EH (cell line): Measurements from ENCODE around the gene UCMA.

ENCODE experiments used
- DNase-seq: peaks from one replicate; pipeline ENCODE4 v3.0.0-alpha.2; 2015; ENCODE audit warnings: low read depth

The UCMA gene

GRCh38 chr10:13233358-13233757 is 816 bp downstream of the UCMA start:
- no peak for DNase-seq

DNA sequence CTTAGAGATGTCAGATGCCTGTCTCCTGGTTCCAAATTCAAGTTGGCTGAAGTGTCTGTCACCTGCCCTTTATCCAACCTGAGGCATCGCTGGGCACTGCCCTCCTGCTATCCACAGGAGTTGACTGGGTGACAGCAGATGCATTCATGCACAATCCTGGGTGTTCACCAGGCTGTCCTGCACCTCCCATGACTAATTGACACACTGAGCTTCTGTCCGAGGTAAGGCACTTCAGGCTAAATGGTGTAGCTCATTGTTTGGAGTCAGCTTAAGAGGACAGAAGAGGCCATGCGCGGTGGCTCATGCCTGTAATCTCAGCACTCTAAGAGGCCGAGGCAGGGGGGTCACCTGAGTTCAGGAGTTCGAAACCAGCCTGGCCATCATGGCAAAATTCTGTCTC is 2.4 kb downstream of the UCMA start:
- DNase-seq: no peak

- no peak for DNase-seq
Observed at GRCh38 chr10:13231190-13231589, 3.0 kb downstream of the UCMA start.

DNA sequence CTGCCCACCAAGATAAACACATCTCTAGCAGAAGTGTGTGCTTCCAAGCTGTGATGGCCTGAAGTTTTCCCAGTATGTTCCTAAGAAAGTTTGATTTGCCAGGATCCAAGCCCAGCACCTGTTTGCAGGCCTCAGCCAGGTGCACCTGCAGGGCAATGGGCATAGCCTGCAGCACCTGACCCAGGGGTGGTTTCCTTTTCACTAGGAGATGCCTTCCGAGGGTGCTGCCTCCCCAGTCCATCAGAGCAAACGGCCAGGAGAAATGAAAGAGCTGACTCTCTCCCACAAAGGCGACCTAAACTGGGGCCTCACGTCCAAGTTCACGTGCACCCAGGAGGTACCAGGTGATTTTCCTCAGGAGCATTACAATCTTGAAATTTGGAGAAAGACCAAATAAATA is 7.1 kb downstream of the UCMA start:
- DNase-seq: no peak

DNA sequence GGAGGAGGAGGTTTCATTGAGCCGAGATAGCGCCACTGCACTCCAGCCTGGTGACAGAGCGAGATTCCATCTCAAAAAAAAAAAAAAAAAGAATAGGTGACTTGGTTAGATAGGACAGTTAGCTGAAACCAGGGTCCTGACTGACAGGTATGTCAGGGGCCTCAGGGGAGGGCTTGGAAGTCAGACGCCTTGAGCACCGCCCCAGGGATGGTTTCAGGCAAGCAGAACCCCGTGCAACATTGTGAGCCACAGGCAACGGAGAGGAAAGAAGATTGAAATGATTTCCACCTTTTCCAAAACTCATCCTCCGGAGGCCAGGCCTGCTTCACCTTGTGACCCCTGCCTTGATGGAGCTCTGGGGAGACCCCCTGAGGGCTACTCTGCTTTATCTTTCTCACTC is 8.6 kb downstream of the UCMA start:
- no peak for DNase-seq

GRCh38 chr10:13224210-13224995 is 9.8 kb downstream of the UCMA start:
- DNase-seq: peak; percentile 9

GRCh38 chr10:13223241-13223640 is 10.9 kb downstream of the UCMA start:
- no peak for DNase-seq

DNA sequence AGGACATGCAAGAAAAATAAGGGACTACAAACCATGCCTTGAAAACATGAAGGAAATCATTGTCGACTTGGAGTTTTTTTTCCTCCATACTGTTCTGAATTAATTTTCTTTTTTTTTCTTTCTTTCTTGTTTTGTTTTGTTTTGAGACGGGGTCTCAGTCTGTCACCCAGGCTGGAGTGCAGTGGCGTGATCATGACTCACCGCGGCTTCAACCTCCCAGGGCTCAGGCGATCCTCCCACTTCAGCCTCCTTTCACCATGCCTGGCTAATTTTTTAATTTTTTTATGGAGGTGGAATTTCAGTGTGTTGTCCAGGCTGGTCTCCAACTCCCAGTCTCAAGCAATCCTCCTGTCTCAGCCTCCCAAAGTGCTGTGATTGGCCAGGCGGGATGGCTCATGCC is 11.6 kb downstream of the UCMA start:
- no peak for DNase-seq

DNA sequence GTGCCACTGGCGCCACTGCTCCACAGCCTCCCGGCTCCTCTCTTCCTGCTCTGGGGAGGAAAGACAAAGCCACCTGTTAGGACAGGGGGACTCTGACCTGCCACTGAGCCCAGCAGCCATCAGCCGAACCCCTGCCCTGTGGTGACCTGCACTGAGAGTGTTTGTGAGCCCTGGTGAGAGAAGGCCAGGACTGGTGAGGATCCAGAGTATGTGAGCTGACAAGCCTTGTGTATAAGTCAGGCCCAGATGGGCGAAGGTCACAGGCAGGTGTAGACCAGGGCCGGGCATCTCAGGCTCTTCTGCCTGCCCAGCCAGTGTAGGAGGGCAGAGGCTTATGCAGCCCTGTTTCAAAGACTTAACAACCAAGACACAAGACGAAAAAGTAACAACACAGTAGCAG is 12.0 kb downstream of the UCMA start:
- DNase-seq: no peak

DNA sequence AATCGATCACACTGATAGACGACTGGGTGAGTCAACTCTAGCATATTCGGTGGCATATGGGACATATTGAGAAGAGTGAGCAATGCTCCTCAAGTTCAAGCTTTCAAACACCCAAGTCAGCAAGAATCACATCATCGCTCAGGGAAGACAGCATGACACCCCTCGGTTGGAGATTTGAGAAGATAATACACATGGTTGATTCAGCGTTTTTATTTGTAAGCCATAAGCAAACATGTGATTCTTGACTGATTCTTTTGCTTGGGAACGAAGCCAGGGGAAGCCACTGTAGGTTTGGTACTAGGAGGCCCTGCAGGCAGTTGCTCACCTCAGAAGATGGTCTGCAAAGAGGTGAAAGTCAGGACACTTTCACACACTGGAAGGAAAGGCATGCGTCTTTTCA is 12.6 kb downstream of the UCMA start:
- DNase-seq: no peak

DNA sequence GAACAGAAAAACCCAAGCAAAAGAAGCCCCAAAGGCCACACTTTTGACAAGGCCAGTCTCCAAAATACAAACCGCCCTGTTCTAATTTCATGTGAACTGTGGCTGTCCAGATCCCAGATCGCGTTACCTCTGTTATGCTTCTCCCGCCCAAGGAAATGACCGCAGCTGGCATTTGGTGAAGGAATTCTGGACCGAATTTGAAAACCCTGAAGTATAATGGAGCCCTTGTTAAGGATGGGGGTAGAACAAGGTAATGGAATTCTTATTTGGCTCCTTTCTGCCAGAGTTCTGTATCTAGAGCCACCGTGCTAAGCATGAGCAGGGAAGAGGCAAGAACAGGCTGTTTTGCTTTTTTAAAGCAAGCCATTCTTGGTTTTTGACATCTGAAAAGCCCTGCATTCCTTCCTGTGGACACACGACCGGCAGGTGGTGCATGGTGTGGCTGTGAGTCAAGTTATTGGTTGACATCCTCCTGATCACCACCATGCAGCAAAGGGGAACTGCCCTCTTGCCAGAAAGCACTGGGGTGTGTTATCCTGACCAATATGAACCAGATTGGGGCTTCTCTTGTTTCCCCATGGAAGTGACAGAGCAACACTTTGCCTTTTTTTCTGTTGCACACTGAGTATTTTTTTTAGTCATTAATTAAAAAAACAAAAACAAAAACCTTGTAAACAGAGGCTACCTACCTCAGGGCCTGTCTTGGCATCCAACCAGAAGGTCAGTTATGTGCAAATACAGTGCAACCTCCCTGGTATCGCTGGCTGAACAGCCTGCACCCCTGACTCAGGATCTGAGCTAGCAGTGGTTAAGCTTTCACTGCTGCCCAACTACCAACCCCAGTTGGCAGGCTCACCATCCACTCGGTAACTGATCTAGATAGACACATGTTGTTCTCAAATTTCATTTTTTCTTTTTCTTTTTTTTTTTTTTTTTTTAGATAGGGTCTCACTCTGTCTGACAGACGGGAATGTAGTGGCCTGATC is 14.2 kb downstream of the UCMA start:
- peak; percentile 9 for DNase-seq

DNA sequence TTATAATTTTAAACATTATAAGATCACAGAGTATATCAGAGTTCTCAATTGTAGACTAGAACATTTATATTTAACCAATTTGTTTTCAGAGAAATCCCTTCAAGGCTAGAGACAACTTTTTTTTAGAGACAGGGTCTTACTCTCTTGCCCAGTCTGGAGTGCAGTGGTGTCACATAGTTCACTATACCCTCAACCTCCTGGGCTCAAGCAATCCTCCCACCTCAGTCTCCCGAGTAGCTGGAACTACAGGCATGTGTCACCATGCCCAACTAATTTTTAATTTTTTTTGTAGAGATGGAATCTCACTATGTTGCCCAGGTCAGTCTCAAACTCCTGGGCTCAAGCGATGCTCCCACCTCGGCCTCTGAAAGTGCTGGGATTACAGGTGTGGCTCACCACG is 15.3 kb downstream of the UCMA start:
- DNase-seq: no peak

DNA sequence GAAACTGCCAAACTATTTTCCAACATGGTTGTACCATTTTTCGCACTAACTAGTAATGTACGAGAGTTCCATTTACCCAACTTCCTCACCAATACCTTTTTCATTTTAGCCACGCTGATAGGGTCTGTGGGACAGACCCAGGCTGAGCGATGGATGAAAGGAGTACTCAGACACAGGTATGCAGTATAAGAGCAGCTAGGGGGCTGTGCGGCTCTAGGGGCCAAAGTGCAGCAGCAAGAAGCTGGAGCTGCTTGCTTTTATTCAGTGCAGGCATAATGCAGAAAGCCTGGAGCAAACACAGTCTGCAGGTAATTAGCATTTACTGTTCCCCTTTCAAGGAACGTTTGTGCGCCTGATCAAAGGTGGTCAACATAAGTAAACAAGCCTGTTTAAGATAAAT is 21.0 kb downstream of the UCMA start:
- no peak for DNase-seq

GRCh38 chr10:13206546-13207443 is 27.4 kb downstream of the UCMA start:
- peak; percentile 40 for DNase-seq

DNA sequence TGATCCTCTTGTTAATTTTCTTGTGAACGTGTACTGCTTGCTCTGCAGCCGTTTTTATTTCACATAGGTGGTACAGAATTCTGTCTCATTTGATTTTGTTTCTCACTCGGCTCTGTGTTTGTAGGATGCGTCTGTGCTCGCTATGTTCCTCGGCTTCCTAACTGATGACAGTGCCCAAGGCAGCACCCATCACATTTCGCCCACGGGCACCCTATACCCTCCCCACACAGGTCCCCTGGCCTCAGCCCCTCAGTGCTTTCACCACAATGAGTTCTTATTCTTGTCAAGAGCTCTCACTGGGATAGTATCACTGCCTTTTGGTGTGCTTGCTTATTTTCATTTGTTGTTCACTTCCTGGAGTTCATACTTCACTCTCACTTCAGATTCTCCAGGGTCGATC is 28.1 kb downstream of the UCMA start:
- DNase-seq: no peak

DNA sequence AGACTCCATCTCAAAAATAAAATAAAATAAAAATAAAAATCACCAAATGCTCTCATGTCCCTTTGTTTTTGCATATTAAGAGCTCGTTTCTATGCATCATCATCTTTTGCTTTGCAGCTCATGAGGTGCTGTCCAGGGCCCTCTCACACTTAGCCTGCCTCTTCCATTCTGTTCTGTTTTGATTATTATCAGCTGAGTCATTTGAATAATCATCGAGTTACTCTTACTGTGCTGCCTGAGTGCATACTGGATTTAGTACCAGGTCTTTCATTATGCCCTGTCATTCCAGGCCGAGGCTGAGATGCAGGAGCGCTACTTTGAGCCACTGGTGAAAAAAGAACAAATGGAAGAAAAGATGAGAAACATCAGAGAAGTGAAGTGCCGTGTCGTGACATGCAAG is 33.0 kb downstream of the UCMA start:
- peak; percentile 59 for DNase-seq

DNA sequence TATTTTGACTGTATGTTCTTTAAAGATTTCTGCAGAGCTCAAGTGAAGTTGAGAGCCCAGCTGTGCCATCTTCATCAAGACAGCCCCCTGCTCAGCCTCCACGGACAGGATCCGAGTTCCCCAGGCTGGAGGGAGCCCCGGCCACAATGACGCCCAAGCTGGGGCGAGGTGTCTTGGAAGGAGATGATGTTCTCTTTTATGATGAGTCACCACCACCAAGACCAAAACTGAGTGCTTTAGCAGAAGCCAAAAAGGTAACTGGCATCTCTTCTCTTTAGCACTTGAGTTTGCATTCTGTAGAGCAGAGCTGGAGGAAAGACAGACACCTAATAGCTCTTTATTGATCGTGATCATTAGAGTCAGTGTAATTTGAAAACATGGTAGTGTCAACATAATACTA is 39.2 kb downstream of the UCMA start:
- DNase-seq: peak; percentile 25

DNA sequence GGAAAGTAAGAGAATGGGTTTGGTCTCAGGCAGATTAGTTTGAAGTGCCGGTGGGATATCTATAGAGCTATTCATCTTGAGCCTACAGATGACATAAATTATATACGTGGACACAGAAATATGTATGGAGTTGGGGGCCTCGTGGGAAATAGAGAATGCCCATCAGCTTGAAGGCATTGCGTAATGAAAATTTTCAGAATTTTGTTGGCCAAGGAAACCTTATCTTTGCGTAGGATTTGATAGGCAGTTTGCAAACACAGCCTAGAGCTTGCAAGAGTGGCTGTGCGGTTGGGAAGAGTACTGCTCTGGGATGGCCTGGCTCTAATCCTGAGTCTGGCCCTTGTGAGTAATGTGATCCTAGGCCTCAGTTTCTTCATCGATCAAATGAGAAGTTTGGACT is 40.5 kb downstream of the UCMA start:
- DNase-seq: no peak

- DNase-seq: no peak
Observed at GRCh38 chr10:13191362-13191761, 42.8 kb downstream of the UCMA start.

DNA sequence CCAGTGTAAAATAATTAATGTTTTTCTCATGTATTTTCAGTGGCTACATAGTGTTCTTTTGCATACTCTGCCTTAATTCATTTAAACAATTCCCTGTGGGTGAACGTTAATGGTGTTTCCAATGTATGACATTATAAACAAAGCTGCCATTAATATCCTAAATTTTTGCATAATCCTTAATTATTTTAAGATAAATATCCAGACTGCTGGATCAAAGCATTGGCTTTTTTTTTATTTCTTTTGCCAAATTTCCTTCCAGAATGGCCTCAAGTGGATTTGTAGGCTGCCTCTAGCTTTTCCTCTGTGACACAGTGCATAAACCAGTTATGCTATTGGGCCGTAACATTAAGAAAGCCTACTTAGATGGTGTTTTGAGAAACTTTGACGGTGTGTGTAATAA is 43.4 kb downstream of the UCMA start:
- DNase-seq: no peak

DNA sequence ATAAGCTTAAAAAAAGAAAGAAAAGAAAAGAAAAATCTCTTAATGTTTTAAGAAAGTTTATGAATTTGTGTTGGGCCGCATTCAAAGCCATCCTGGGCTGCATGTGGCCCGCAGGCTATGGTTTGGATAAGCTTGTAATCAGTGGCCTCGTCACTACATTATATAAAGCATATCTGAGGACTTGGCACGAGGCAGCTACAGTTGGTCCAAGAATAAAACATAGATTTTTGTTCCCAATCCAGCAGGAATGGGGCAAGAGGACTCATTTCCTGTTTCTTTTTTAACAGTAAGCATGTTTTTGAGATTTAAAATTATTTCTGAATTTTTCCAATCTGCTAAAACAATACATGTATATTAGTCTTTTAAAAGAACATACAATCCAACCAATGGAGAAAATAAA is 44.2 kb downstream of the UCMA start:
- DNase-seq: no peak

- no peak for DNase-seq
Observed at GRCh38 chr10:13188593-13188992, 45.6 kb downstream of the UCMA start.
